Measurements from ENCODE around the gene RGS7BP.

RGS7BP gene

GRCh38 chr5:64634997-64635686 lies 129.3 kb downstream of the RGS7BP start:
- DNase-seq, result no peak

GRCh38 chr5:64637144-64637543 lies 131.3 kb downstream of the RGS7BP start:
- DNase-seq, result no peak

- no peak for DNase-seq
These were observed 132.1 kb downstream of the RGS7BP start for GRCh38 chr5:64637837-64638443.

GRCh38 chr5:64644831-64645230 lies 139.0 kb downstream of the RGS7BP start:
- no peak for DNase-seq

- DNase-seq, result no peak
These were observed 140.4 kb downstream of the RGS7BP start for GRCh38 chr5:64646169-64646568.

GRCh38 chr5:64649512-64649911 lies 143.7 kb downstream of the RGS7BP start:
- DNase-seq, result no peak

GRCh38 chr5:64653766-64654560 lies 148.1 kb downstream of the RGS7BP start:
- no peak for DNase-seq

- no peak for DNase-seq
These were observed 148.7 kb downstream of the RGS7BP start for GRCh38 chr5:64654561-64654938.

- no peak for DNase-seq
These were observed 149.8 kb downstream of the RGS7BP start for GRCh38 chr5:64655596-64655995.

- DNase-seq, result no peak
These were observed 153.5 kb downstream of the RGS7BP start for GRCh38 chr5:64659289-64659688.
